Prostate gland (tissue), 2 donors: ENCODE results near the gene PALM. TPM values are rescaled to one million over a fixed set of nuclear protein-coding genes. Genes with fewer than 3 reads are reported as not detected.
A peak's percentile ranks its signal among the peaks of the same experiment; 100 is the strongest.
"Not testable (repeated sequence)": the region's sequence is repeated elsewhere in the genome, so short reads cannot be mapped to it uniquely, and the experiment has no call there.

Source experiments
- DNase-seq: peaks from one replicate; pipeline ENCODE4 v3.0.0-alpha.2; 2019; ENCODE audit warnings: low spot score
- H3K27ac ChIP-seq, 2 donors: fragments of 200-600 bp; sonication (generic); 2 replicates each; pipeline ENCODE4 v1.5.1; 2017 to 2019
- H3K27me3 ChIP-seq: fragments of 200-600 bp; sonication (generic); replicated peaks from 2 replicates; pipeline ENCODE4 v1.5.1; 2019; ENCODE audit not compliant: insufficient read depth
- H3K36me3 ChIP-seq, 2 donors: fragments of 200-600 bp; sonication (generic); 1 replicate in 1 of 2; 2 replicates in 1 of 2; pipeline versions ENCODE4 v1.5.1 to v1.8.1; 2017 to 2019
- H3K4me1 ChIP-seq: fragments of 200-600 bp; sonication (generic); replicated peaks from 2 replicates; pipeline ENCODE4 v1.5.1; 2019
- H3K4me3 ChIP-seq, 2 donors: fragments of 200-600 bp; sonication (generic); 2 replicates each; pipeline ENCODE4 v1.5.1; 2017 to 2019
- H3K9me3 ChIP-seq: fragments of 200-600 bp; sonication (generic); 2 replicates; pipeline ENCODE4 v1.5.1; 2017
- CTCF ChIP-seq, 4 experiments: fragments of 200-600 bp in 2 of 4; fragments of 450-650 bp in 2 of 4; sonication (generic) in 2 of 4; IDR thresholded peaks; 1 replicate in 3 of 4; 2 replicates in 1 of 4; pipeline ENCODE4 v1.5.1; 2016 to 2019; ENCODE audit warnings: antibody characterized with exemption in 4 of 4, mild to moderate bottlenecking in 2 of 4, moderate library complexity in 2 of 4
- POLR2A ChIP-seq: fragments of 450-650 bp; IDR thresholded peaks from one replicate; pipeline ENCODE4 v1.6.1; 2016; ENCODE audit warnings: antibody characterized with exemption, mild to moderate bottlenecking
- POLR2AphosphoS5 ChIP-seq: sonication (generic); formaldehyde crosslinking; IDR thresholded peaks from one replicate; pipeline ENCODE4 v1.6.1; 2017; ENCODE audit warnings: antibody characterized with exemption
- WGBS: methylation state at CpG from one replicate; pipeline ENCODE4 v1.1.5; 2018; 5-methylcytosine and 5-hydroxymethylcytosine counted together
- intact Hi-C: fragments of 100-400 bp; cut with DNase I; formaldehyde crosslinking; loops from one replicate; pipeline ENCODE4 v1.14.2; 2022
- total RNA-seq, 2 donors: library from RNA; depleted of rRNA; stranded (reverse); fragments of >200 nt; gene quantifications; one replicate each; pipeline ENCODE4 v1.1.0, GENCODE V29; 2016

The PALM gene
- total RNA-seq, 2 donors from 2014 or later: 40.9 to 58.7 TPM

- H3K4me3 ChIP-seq: no peak overlapping the region
- H3K27ac ChIP-seq: no peak overlapping the region
- 83% methylated on average over 31 of the region's 32 CpGs for WGBS
- H3K36me3 ChIP-seq: no peaks in the 10 kb centered on the region
- no peaks in the 10 kb centered on the region for H3K9me3 ChIP-seq
- no peaks in the 10 kb centered on the region for H3K4me1 ChIP-seq
- no peak for DNase-seq
- H3K27me3 ChIP-seq: no peaks in the 10 kb centered on the region
- no peak for TF ChIP-seq POLR2A
- no peak for TF ChIP-seq POLR2AphosphoS5
- TF ChIP-seq CTCF (IDR thresholded peaks at IDR 0.05): no peak
- intact Hi-C loops: no loop called here
Observed at GRCh38 chr19:736125-736524, 27.4 kb downstream of the PALM start.

GRCh38 chr19:737591-738093, 28.9 kb downstream of the PALM start:
- H3K27ac ChIP-seq: no peak overlapping the region
- WGBS: 46% methylated on average over 22 of the region's 22 CpGs
- H3K4me3 ChIP-seq: no peak overlapping the region
- H3K36me3 ChIP-seq: no peaks in the 10 kb centered on the region
- no peaks in the 10 kb centered on the region for H3K9me3 ChIP-seq
- no peaks in the 10 kb centered on the region for H3K27me3 ChIP-seq
- DNase-seq: no peak
- no peaks in the 10 kb centered on the region for H3K4me1 ChIP-seq
- peak in 3 of 4 experiments; percentile 22 to 50 (median 48) for TF ChIP-seq CTCF (IDR thresholded peaks at IDR 0.05)
- no peak for TF ChIP-seq POLR2A
- intact Hi-C loops: no loop called here

- no peak for DNase-seq
- no peaks in the 10 kb centered on the region for H3K36me3 ChIP-seq
- WGBS: 91% methylated on average over 23 of the region's 23 CpGs
- TF ChIP-seq CTCF (IDR thresholded peaks at IDR 0.05): no peak
- no peak for TF ChIP-seq POLR2AphosphoS5
- no peak for TF ChIP-seq POLR2A
- no peaks in the 10 kb centered on the region for H3K9me3 ChIP-seq
- no peak overlapping the region for H3K27ac ChIP-seq
- no peak overlapping the region for H3K4me3 ChIP-seq
- H3K27me3 ChIP-seq: no peaks in the 10 kb centered on the region
- intact Hi-C loops: no loop called here
- no peaks in the 10 kb centered on the region for H3K4me1 ChIP-seq
Observed at GRCh38 chr19:738509-739128, 29.9 kb downstream of the PALM start.

GRCh38 chr19:739998-740715, 31.4 kb downstream of the PALM start:
- Histone ChIP-seq H3K27ac (no peak overlapping the region), H3K4me1 (no peaks in the 10 kb centered on the region), H3K27me3 (no peaks in the 10 kb centered on the region), H3K36me3 (no peaks in the 10 kb centered on the region), H3K4me3 (no peak overlapping the region), H3K9me3 (no peaks in the 10 kb centered on the region)
- no peak for DNase-seq
- TF ChIP-seq POLR2AphosphoS5 (no peak), CTCF (IDR thresholded peaks at IDR 0.05) (no peak), POLR2A (no peak)
- WGBS: 91% methylated on average over 36 of the region's 36 CpGs
- intact Hi-C loops: no loop called here

- 83% methylated on average over 16 of the region's 16 CpGs for WGBS
- H3K36me3 ChIP-seq, H3K9me3 ChIP-seq, H3K27me3 ChIP-seq, H3K27ac ChIP-seq, DNase-seq, H3K4me1 ChIP-seq, H3K4me3 ChIP-seq, intact Hi-C loops: not testable (repeated sequence)
Observed at GRCh38 chr19:740816-741505, 32.2 kb downstream of the PALM start.
